ENCODE measurements around the gene NEDD9.

The NEDD9 gene

DNA sequence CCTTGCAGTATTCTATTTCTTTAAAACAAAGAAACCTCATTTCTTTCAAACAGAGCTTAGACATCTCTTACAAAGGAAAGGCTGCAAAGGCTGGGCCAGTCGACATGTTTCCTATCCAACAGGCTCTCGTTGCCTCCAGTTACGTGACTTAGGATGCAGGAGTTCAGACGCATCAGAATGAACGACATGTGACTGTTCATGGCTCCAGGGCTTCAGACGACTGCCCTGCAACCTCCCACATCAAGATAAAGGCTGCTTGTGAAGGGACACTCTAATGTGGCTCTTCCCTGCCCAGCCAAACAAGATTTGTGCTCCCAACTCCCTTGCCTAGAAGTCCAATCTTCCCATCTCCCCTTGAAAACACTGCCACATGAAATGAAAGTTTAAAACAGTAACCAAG, 14.3 kb upstream of the NEDD9 start:
- no peaks in the 10 kb centered on the region for H3K36me3 ChIP-seq (ENCODE audit: control insufficient read depth, insufficient read depth, low read length)
- no peak overlapping the region for H3K4me3 ChIP-seq (ENCODE audit: low read depth, low read length)
- no peaks in the 10 kb centered on the region for H3K27me3 ChIP-seq (ENCODE audit: control insufficient read depth, insufficient read depth, low read length)
- H3K4me2 ChIP-seq (ENCODE audit: low read length), result no peak overlapping the region
- no peak overlapping the region for H3K9ac ChIP-seq
- H3K27ac ChIP-seq, result no peak overlapping the region
- peaks cover 7% of the 10 kb centered on the region for H3K4me1 ChIP-seq
- no peaks in the 10 kb centered on the region for H3K9me3 ChIP-seq (ENCODE audit: control insufficient read depth, low read length)
- peak overlapping the region; percentile 15 for H2AFZ ChIP-seq
- TF ChIP-seq, protein P1, sequence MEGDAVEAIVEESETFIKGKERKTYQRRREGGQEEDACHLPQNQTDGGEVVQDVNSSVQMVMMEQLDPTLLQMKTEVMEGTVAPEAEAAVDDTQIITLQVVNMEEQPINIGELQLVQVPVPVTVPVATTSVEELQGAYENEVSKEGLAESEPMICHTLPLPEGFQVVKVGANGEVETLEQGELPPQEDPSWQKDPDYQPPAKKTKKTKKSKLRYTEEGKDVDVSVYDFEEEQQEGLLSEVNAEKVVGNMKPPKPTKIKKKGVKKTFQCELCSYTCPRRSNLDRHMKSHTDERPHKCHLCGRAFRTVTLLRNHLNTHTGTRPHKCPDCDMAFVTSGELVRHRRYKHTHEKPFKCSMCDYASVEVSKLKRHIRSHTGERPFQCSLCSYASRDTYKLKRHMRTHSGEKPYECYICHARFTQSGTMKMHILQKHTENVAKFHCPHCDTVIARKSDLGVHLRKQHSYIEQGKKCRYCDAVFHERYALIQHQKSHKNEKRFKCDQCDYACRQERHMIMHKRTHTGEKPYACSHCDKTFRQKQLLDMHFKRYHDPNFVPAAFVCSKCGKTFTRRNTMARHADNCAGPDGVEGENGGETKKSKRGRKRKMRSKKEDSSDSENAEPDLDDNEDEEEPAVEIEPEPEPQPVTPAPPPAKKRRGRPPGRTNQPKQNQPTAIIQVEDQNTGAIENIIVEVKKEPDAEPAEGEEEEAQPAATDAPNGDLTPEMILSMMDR (IDR thresholded peaks at IDR 0.05), result no peak
- no peaks in the 10 kb centered on the region for H3K79me2 ChIP-seq

DNA sequence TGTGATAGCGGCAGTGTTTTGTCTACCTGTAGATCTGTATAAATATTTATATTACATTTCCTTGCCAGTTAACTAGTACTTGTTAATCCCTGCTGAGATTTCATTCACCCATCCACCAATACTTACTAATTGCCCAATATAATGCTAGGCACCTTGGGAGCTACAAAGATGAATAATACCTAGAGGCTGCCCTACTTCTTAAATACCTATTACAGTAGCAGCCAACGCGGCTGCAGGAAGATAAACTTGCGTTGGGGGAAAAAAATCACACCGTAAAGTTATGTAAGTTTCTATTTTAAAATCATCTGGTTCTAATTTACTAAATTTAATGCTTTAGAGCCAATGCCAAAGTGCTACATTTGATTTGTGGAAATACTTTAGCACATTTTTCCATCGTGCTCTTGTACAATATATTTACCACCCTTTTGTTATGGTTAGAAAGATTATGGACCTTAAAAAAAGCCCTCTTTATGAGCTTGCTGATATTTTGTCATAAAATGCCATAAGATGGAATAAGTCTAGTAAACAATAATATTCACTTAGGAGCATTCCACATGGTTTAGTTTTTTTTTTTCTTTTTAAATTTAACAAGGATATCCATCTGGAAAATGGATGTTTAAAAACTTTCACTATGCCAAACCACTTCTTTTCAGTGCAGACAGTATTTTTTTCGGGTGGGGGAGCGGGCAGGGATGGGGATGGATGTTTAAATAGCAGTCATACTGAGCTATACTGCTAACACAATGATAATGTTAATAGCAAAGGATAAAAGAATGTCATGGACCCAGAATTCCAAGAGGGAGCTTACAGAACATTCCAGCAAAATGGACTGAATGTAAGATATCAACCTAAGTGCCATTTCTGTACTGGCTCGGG, 13.2 kb upstream of the NEDD9 start:
- Histone ChIP-seq H3K4me3 (ENCODE audit: low read depth, low read length) (no peak overlapping the region), H3K79me2 (no peaks in the 10 kb centered on the region), H3K9ac (no peak overlapping the region), H3K36me3 (ENCODE audit: control insufficient read depth, insufficient read depth, low read length) (no peaks in the 10 kb centered on the region), H2AFZ (no peak overlapping the region), H3K27me3 (ENCODE audit: control insufficient read depth, insufficient read depth, low read length) (no peaks in the 10 kb centered on the region), H3K9me3 (ENCODE audit: control insufficient read depth, low read length) (no peaks in the 10 kb centered on the region), H3K4me1 (no peaks in the 10 kb centered on the region), H3K27ac (no peak overlapping the region), H3K4me2 (ENCODE audit: low read length) (no peak overlapping the region)
- TF ChIP-seq, protein P1 (IDR thresholded peaks at IDR 0.05), result no peak

DNA sequence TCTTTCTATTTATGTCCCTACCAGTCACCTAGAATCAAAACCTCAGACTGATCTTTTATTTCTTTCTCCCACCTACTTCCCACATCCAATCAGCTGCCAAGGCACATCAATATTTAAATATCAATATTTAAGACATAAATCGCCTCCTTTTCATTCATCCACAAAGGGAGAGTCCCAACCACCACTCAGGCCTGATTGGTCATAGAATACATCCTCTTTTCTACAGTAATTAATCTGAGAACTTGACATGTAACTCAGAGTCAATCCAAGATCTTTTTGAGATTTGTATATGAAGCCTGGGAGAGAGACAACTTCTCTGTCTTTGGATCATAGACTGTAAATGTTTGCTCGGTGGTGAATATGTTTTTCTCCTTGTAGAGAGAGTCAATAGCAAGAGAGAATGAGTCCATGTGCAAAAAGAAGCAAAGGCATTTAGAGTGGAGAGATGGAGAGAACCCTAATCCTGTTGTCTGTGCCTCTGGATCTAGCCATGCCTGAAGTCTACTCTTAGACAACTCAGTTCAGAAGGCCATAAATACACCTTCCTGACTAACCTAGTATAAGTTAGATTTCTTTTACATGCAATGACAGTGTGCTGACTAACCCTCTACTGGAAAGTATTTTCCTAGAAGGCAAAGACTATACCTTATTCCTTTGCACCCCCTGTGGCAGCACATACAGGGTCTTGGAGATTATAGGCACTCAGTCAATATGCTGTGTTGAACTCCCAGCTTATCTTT, 12.1 kb upstream of the NEDD9 start:
- H3K27ac ChIP-seq, result no peak overlapping the region
- H3K36me3 ChIP-seq (ENCODE audit: control insufficient read depth, insufficient read depth, low read length), result no peaks in the 10 kb centered on the region
- no peaks in the 10 kb centered on the region for H3K27me3 ChIP-seq (ENCODE audit: control insufficient read depth, insufficient read depth, low read length)
- no peak overlapping the region for H3K4me2 ChIP-seq (ENCODE audit: low read length)
- no peak overlapping the region for H2AFZ ChIP-seq
- no peaks in the 10 kb centered on the region for H3K79me2 ChIP-seq
- no peaks in the 10 kb centered on the region for H3K4me1 ChIP-seq
- no peak overlapping the region for H3K9ac ChIP-seq
- H3K4me3 ChIP-seq (ENCODE audit: low read depth, low read length), result no peak overlapping the region
- TF ChIP-seq, protein P1 (IDR thresholded peaks at IDR 0.05), result no peak
- H3K9me3 ChIP-seq (ENCODE audit: control insufficient read depth, low read length), result no peaks in the 10 kb centered on the region

DNA sequence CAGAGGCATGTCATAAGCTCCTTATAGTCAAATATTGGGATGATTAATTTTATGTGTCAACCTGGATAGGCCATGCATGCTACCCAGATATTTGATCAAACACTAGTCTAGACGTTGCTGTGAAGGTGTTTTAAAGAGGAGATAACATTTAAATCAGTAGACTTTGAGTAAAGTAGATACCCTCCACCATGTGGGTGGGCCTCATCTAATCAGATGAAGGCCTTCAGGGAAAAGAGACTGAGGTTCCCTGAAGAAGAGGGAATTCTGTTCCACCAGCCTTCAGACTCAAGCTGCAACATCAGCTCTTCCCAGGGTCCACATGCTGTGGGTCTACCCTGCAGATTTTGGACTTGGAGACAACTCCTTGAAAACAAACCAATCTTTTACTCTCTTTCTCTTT, 11.4 kb upstream of the NEDD9 start:
- Histone ChIP-seq H3K4me2 (ENCODE audit: low read length) (no peak overlapping the region), H3K27ac (no peak overlapping the region), H3K9me3 (ENCODE audit: control insufficient read depth, low read length) (no peaks in the 10 kb centered on the region), H3K27me3 (ENCODE audit: control insufficient read depth, insufficient read depth, low read length) (no peaks in the 10 kb centered on the region), H3K36me3 (ENCODE audit: control insufficient read depth, insufficient read depth, low read length) (no peaks in the 10 kb centered on the region), H2AFZ (no peak overlapping the region), H3K4me3 (ENCODE audit: low read depth, low read length) (no peak overlapping the region), H3K9ac (no peak overlapping the region), H3K79me2 (no peaks in the 10 kb centered on the region), H3K4me1 (no peaks in the 10 kb centered on the region)
- TF ChIP-seq, protein P1 (IDR thresholded peaks at IDR 0.05), result no peak

All from parathyroid adenoma (tissue), 2 donors.